ENCODE measurements around the gene BBS9. TPM values are rescaled to one million over a fixed set of nuclear protein-coding genes. Genes with fewer than 3 reads are reported as not detected.

Gene BBS9
- total RNA-seq, 3 donors from 2014 or later = 8.2 to 23.5 (median 15.8) TPM

DNA sequence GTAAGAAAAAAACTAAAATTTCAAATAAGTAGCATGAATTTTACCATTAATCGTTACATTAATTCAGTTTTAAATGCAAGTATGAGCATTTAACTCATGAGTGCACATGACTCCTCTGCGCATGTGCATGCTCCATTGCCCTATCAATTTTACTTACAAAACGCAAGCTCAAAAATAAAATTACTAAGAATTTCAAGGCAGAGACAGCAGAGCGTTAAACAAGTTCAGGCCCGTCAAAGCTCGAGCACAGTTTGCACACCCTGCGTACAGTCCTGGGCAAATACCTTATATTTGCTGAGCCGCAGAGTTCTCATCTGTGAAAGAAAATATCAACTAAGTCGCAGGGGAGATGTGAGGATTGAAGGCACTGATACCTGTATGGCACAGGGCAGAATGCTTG, 373.6 kb downstream of the BBS9 start:
- Histone ChIP-seq H3K4me1 (ENCODE audit: low read depth) (no peaks in the 10 kb centered on the region), H3K36me3 (ENCODE audit: low read depth) (no peaks in the 10 kb centered on the region), H3K4me3 (no peak overlapping the region), H3K9me3 (no peaks in the 10 kb centered on the region)
- no peak for DNase-seq
- no peak for ATAC-seq
- intact Hi-C loops (cut with DNase I, micrococcal nuclease) = no loop called here
- TF ChIP-seq, protein P1, sequence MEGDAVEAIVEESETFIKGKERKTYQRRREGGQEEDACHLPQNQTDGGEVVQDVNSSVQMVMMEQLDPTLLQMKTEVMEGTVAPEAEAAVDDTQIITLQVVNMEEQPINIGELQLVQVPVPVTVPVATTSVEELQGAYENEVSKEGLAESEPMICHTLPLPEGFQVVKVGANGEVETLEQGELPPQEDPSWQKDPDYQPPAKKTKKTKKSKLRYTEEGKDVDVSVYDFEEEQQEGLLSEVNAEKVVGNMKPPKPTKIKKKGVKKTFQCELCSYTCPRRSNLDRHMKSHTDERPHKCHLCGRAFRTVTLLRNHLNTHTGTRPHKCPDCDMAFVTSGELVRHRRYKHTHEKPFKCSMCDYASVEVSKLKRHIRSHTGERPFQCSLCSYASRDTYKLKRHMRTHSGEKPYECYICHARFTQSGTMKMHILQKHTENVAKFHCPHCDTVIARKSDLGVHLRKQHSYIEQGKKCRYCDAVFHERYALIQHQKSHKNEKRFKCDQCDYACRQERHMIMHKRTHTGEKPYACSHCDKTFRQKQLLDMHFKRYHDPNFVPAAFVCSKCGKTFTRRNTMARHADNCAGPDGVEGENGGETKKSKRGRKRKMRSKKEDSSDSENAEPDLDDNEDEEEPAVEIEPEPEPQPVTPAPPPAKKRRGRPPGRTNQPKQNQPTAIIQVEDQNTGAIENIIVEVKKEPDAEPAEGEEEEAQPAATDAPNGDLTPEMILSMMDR (IDR thresholded peaks at IDR 0.05) = no peak

DNA sequence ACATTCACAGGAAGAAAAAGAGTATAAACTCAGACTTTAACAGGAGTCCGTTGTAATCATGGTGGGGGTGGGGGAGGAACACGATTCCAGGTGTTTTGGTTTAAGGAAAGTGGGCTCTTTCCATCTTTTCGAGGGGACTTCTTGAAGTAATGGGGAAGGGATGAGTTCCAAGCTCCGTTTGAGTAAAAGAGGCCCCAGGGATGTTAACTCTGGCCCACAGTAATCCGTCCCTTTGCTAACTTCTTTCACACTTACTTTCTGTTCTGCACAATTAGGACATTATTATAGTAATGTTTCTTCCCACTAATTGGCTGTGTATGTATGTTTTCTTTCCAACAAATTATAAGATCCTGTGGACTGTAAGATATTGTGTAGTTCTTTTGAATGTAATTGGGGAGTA, 374.4 kb downstream of the BBS9 start:
- Histone ChIP-seq H3K4me1 (ENCODE audit: low read depth) (no peaks in the 10 kb centered on the region), H3K9me3 (no peaks in the 10 kb centered on the region), H3K36me3 (ENCODE audit: low read depth) (no peaks in the 10 kb centered on the region), H3K4me3 (no peak overlapping the region)
- intact Hi-C loops (cut with DNase I, micrococcal nuclease) = no loop called here
- ATAC-seq (no peak), DNase-seq (no peak)
- TF ChIP-seq, protein P1 (IDR thresholded peaks at IDR 0.05) = no peak

DNA sequence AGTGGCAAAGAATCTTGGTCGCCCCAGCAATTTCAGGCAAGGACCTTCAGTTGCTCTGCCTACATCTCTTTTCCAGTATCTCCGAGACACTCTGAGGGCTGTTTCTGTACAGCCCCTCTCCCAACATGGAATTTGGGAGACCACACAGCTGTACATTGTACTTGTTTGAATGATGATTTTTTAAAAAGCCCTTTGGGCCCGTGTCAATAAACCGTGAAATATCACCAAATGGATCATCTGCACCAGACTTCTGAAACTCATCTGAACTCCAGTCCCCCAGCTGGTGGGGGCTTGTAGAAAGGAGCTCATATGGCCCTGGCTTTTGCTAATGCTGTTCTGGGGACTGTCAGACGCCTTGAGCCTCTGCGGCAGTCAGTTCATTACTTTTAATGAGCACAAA, 374.9 kb downstream of the BBS9 start:
- DNase-seq (no peak), ATAC-seq (no peak)
- TF ChIP-seq, protein P1 (IDR thresholded peaks at IDR 0.05) = no peak
- H3K4me1 ChIP-seq (ENCODE audit: low read depth) = no peaks in the 10 kb centered on the region
- intact Hi-C loops (cut with DNase I, micrococcal nuclease) = no loop called here
- H3K36me3 ChIP-seq (ENCODE audit: low read depth) = no peaks in the 10 kb centered on the region
- no peak overlapping the region for H3K4me3 ChIP-seq
- no peaks in the 10 kb centered on the region for H3K9me3 ChIP-seq

- TF ChIP-seq, protein P1 (IDR thresholded peaks at IDR 0.05) = no peak
- Histone ChIP-seq H3K4me3 (no peak overlapping the region), H3K4me1 (ENCODE audit: low read depth) (no peaks in the 10 kb centered on the region), H3K36me3 (ENCODE audit: low read depth) (no peaks in the 10 kb centered on the region), H3K9me3 (no peaks in the 10 kb centered on the region)
- no peak for DNase-seq
- no peak for ATAC-seq
- intact Hi-C loops (cut with DNase I, micrococcal nuclease) = no loop called here
Observed at GRCh38 chr7:33509206-33509605, 379.8 kb downstream of the BBS9 start.

DNA sequence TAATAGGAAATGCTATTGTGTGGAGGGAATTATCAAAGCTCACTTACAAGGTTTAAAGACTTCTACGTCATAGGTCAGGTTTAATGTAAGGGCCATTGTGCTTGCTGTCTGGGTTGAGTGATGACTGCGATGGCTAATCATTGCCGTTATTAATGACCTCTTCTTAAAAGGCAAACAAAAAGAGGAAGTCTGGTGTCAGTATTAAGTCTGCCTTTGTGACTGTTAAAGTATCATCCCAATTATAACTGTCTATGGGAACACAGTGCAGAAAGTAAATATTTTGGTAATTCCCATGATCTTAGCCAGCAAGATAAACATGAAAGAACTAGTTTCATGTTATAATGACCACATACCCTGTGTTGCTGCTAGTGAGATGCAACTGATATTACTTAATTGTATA, 382.4 kb downstream of the BBS9 start:
- TF ChIP-seq, protein P1 (IDR thresholded peaks at IDR 0.05) = no peak
- intact Hi-C loops (cut with DNase I, micrococcal nuclease) = no loop called here
- no peak for ATAC-seq
- Histone ChIP-seq H3K4me1 (ENCODE audit: low read depth) (no peaks in the 10 kb centered on the region), H3K36me3 (ENCODE audit: low read depth) (no peaks in the 10 kb centered on the region), H3K9me3 (no peaks in the 10 kb centered on the region), H3K4me3 (no peak overlapping the region)
- no peak for DNase-seq

- intact Hi-C loops (cut with DNase I, micrococcal nuclease) = no loop called here
- TF ChIP-seq, protein P1 (IDR thresholded peaks at IDR 0.05) = no peak
- ATAC-seq (no peak), DNase-seq (no peak)
- H3K4me3 ChIP-seq = no peak overlapping the region
- H3K36me3 ChIP-seq (ENCODE audit: low read depth) = no peaks in the 10 kb centered on the region
- H3K9me3 ChIP-seq = no peaks in the 10 kb centered on the region
- H3K4me1 ChIP-seq (ENCODE audit: low read depth) = no peaks in the 10 kb centered on the region
Observed at GRCh38 chr7:33516568-33516967, 387.2 kb downstream of the BBS9 start.
